Cardiac fibroblast (primary cell): Measurements from ENCODE around the gene CSMD2.

Experiments used
- DNase-seq, 2 donors: peaks; one replicate each; pipeline versions ENCODE4 v3.0.0 to v3.0.0-alpha.2; 2010; ENCODE audit warnings: low read depth in 2 of 2
- H3K4me3 ChIP-seq, 2 donors: replicated peaks in 1 of 2; 1 replicate in 1 of 2; 2 replicates in 1 of 2; pipeline ENCODE4 v1.5.1; 2011; ENCODE audit warnings: low read depth in 2 of 2, low read length in 2 of 2, mild to moderate bottlenecking in 2 of 2, moderate library complexity in 1 of 2
- CTCF ChIP-seq: IDR thresholded peaks from one replicate; pipeline ENCODE4 v1.5.1; 2011; ENCODE audit warnings: low read depth, mild to moderate bottlenecking, low read length, inconsistent platforms

CSMD2 gene

GRCh38 chr1:33660956-33661355, 504.1 kb downstream of the CSMD2 start:
- TF ChIP-seq CTCF = no peak
- DNase-seq = no peak
- H3K4me3 ChIP-seq = no peak overlapping the region

- TF ChIP-seq CTCF = no peak
- no peak overlapping the region for H3K4me3 ChIP-seq
- no peak for DNase-seq
Observed at GRCh38 chr1:33660244-33660643, 504.8 kb downstream of the CSMD2 start.

GRCh38 chr1:33659641-33660040, 505.4 kb downstream of the CSMD2 start:
- no peak for TF ChIP-seq CTCF
- no peak for DNase-seq
- no peak overlapping the region for H3K4me3 ChIP-seq

- no peak for DNase-seq
- TF ChIP-seq CTCF = no peak
Observed at GRCh38 chr1:33657833-33658232, 507.2 kb downstream of the CSMD2 start.

GRCh38 chr1:33656467-33657005, 508.5 kb downstream of the CSMD2 start:
- DNase-seq = no peak
- no peak for TF ChIP-seq CTCF

More at GRCh38 chr1:33657833-33658232, 507.2 kb downstream of the CSMD2 start:
- H3K4me3 ChIP-seq = no peak overlapping the region

GRCh38 chr1:33655496-33655895, 509.5 kb downstream of the CSMD2 start:
- TF ChIP-seq CTCF = no peak
- no peak overlapping the region for H3K4me3 ChIP-seq
- DNase-seq = no peak

More at GRCh38 chr1:33656467-33657005, 508.5 kb downstream of the CSMD2 start:
- H3K4me3 ChIP-seq = no peak overlapping the region

GRCh38 chr1:33654267-33654834, 510.7 kb downstream of the CSMD2 start:
- peak in 1 of 2 donors; percentile 7 for DNase-seq
- no peak for TF ChIP-seq CTCF
- no peak overlapping the region for H3K4me3 ChIP-seq
